SK-N-SH (cell line): Measurements from ENCODE around the gene PHEX.

Source experiments
- CTCF ChIP-seq: fragments of 200-600 bp; sonication (generic); IDR thresholded peaks from 2 replicates; pipeline ENCODE4 v1.6.1; 2017; ENCODE audit warnings: antibody characterized with exemption, mild to moderate bottlenecking, moderate library complexity
- GATA2 ChIP-seq: sonication (generic); formaldehyde crosslinking; IDR thresholded peaks from 2 replicates; pipeline ENCODE4 v1.5.0; 2020; ENCODE audit warnings: mild to moderate bottlenecking, missing genetic modification reagents
- SMC3 ChIP-seq: IDR thresholded peaks from 2 replicates; pipeline ENCODE4 v1.6.1; 2012; ENCODE audit warnings: low read depth, low read length, improper control_type of control experiment

- no peak for TF ChIP-seq SMC3
- TF ChIP-seq GATA2 (CRISPR knock-in tag): no peak
- no peak for TF ChIP-seq CTCF
Observed at GRCh38 chrX:22122510-22122909, 90.4 kb downstream of the PHEX start.
